DMS53 treated with DMSO at 0.1 percent for 48 hours (cell line): ENCODE measurements around the gene ORM2.

Experiments
- DNase-seq: peaks from one replicate; lab custom pipeline; 2025; ENCODE audit not compliant: unreplicated experiment; lab: John Stamatoyannopoulos, UW

Gene ORM2

GRCh38 chr9:114291886-114292590 is 37.6 kb upstream of the ORM2 start:
- DNase-seq, result no peak

GRCh38 chr9:114294664-114295063 is 35.0 kb upstream of the ORM2 start:
- DNase-seq, result no peak

- DNase-seq, result no peak
Measured at GRCh38 chr9:114296338-114296737, 33.3 kb upstream of the ORM2 start.

- DNase-seq, result no peak
Measured at GRCh38 chr9:114299286-114300152, 30.1 kb upstream of the ORM2 start.

- no peak for DNase-seq
Measured at GRCh38 chr9:114300153-114300845, 29.4 kb upstream of the ORM2 start.

GRCh38 chr9:114300846-114301797 is 28.5 kb upstream of the ORM2 start:
- DNase-seq, result no peak

GRCh38 chr9:114301798-114302565 is 27.7 kb upstream of the ORM2 start:
- no peak for DNase-seq

GRCh38 chr9:114302727-114303126 is 26.9 kb upstream of the ORM2 start:
- DNase-seq, result no peak

- no peak for DNase-seq
Measured at GRCh38 chr9:114303571-114303970, 26.1 kb upstream of the ORM2 start.

GRCh38 chr9:114303977-114304376 is 25.7 kb upstream of the ORM2 start:
- DNase-seq, result no peak

- no peak for DNase-seq
Measured at GRCh38 chr9:114304416-114305188, 25.1 kb upstream of the ORM2 start.

- DNase-seq, result no peak
Measured at GRCh38 chr9:114307899-114308267, 21.8 kb upstream of the ORM2 start.

- DNase-seq, result no peak
Measured at GRCh38 chr9:114308361-114308950, 21.2 kb upstream of the ORM2 start.

- DNase-seq, result no peak
Measured at GRCh38 chr9:114309096-114309495, 20.6 kb upstream of the ORM2 start.

GRCh38 chr9:114310471-114311450 is 18.9 kb upstream of the ORM2 start:
- DNase-seq, result no peak

- no peak for DNase-seq
Measured at GRCh38 chr9:114311571-114312512, 17.8 kb upstream of the ORM2 start.

GRCh38 chr9:114312513-114312875 is 17.2 kb upstream of the ORM2 start:
- no peak for DNase-seq
